Measurements from ENCODE around the gene TAX1BP1.

GRCh38 chr7:27869056-27869455 is 129.1 kb downstream of the TAX1BP1 start:
- no peak for TF ChIP-seq CTCF (IDR thresholded peaks at IDR 0.05; ENCODE audit: insufficient read depth, low read depth, low read length)
- no peak for TF ChIP-seq EZH2 (IDR thresholded peaks at IDR 0.05; ENCODE audit: insufficient read depth, low read length)
